Loucy (cell line): ENCODE results near the gene EHD2.
"Not testable (repeated sequence)": the region's sequence is repeated elsewhere in the genome, so short reads cannot be mapped to it uniquely, and the experiment has no call there.

Experiments
- H2AFZ ChIP-seq: fragments of 200-600 bp; sonication (generic); 2 replicates; pipeline ENCODE4 v1.6.0; 2016; ENCODE audit warnings: antibody characterized with exemption, mild to moderate bottlenecking, low read length, moderate library complexity
- H3F3A ChIP-seq: fragments of 200-600 bp; 2 replicates; pipeline ENCODE4 v1.6.0; 2016; ENCODE audit warnings: antibody characterized with exemption, low read depth, mild to moderate bottlenecking
- H3K27me3 ChIP-seq: fragments of 200-600 bp; sonication (generic); 2 replicates; pipeline ENCODE4 v1.6.1; 2014; ENCODE audit warnings: low read length, mild to moderate bottlenecking; ENCODE audit not compliant: insufficient read depth, poor library complexity, severe bottlenecking
- H3K36me3 ChIP-seq: fragments of 200-600 bp; sonication (generic); 2 replicates; pipeline ENCODE4 v1.6.1; 2016; ENCODE audit warnings: low read length; ENCODE audit not compliant: insufficient read depth
- H3K4me1 ChIP-seq: fragments of 200-600 bp; sonication (generic); 2 replicates; pipeline ENCODE4 v1.5.1; 2014; ENCODE audit warnings: low read length, mild to moderate bottlenecking; ENCODE audit not compliant: insufficient read depth, poor library complexity, severe bottlenecking
- H3K4me2 ChIP-seq: fragments of 200-600 bp; sonication (generic); 2 replicates; pipeline ENCODE4 v1.6.0; 2014; ENCODE audit warnings: antibody characterized with exemption, low read length, low read depth, mild to moderate bottlenecking; ENCODE audit not compliant: poor library complexity, severe bottlenecking
- H3K4me3 ChIP-seq: fragments of 200-600 bp; sonication (generic); 2 replicates; pipeline ENCODE4 v1.5.1; 2014; ENCODE audit warnings: low read length, mild to moderate bottlenecking, mixed read lengths; ENCODE audit not compliant: poor library complexity, severe bottlenecking
- H3K79me2 ChIP-seq: fragments of 200-600 bp; sonication (generic); 2 replicates; pipeline ENCODE4 v1.6.1; 2014; ENCODE audit warnings: low read length; ENCODE audit not compliant: insufficient read depth
- H3K9ac ChIP-seq: fragments of 200-600 bp; sonication (generic); 2 replicates; pipeline ENCODE4 v1.6.0; 2014; ENCODE audit warnings: mild to moderate bottlenecking, low read depth, low read length, moderate library complexity; ENCODE audit not compliant: poor library complexity, severe bottlenecking
- H3K9me2 ChIP-seq: fragments of 200-600 bp; sonication (generic); replicated peaks from 2 replicates; pipeline ENCODE4 v1.6.1; 2016; ENCODE audit warnings: low read depth, low read length, mixed read lengths
- H3K9me3 ChIP-seq: fragments of 200-600 bp; sonication (generic); 2 replicates; pipeline ENCODE4 v1.6.1; 2014; ENCODE audit warnings: mild to moderate bottlenecking, antibody characterized with exemption, low read length, low read depth; ENCODE audit not compliant: insufficient read depth
- H4K20me1 ChIP-seq: fragments of 200-600 bp; sonication (generic); 2 replicates; pipeline ENCODE4 v1.6.0; 2014; ENCODE audit warnings: antibody characterized with exemption, low read length, mild to moderate bottlenecking; ENCODE audit not compliant: insufficient read depth, poor library complexity, severe bottlenecking
- EZH2phosphoT487 ChIP-seq: fragments of 200-600 bp; IDR thresholded peaks from 2 replicates; pipeline ENCODE4 v1.6.1; 2018; ENCODE audit warnings: antibody characterized with exemption, mild to moderate bottlenecking, moderate library complexity, borderline replicate concordance
- TF ChIP-seq, protein P1 (sequence below): fragments of 200-600 bp; sonication (generic); conservative IDR thresholded peaks from 2 replicates; pipeline ENCODE4 v1.5.1; 2014; ENCODE audit warnings: mild to moderate bottlenecking, antibody characterized with exemption, low read length

Gene EHD2

GRCh38 chr19:47725759-47726401 is 12.7 kb downstream of the EHD2 start:
- H3K79me2 ChIP-seq, result 0 out of 2 replicates have a peak, but pooled peaks cover 3% of the 10 kb centered on the region
- no peak for TF ChIP-seq EZH2phosphoT487
- TF ChIP-seq, protein P1, sequence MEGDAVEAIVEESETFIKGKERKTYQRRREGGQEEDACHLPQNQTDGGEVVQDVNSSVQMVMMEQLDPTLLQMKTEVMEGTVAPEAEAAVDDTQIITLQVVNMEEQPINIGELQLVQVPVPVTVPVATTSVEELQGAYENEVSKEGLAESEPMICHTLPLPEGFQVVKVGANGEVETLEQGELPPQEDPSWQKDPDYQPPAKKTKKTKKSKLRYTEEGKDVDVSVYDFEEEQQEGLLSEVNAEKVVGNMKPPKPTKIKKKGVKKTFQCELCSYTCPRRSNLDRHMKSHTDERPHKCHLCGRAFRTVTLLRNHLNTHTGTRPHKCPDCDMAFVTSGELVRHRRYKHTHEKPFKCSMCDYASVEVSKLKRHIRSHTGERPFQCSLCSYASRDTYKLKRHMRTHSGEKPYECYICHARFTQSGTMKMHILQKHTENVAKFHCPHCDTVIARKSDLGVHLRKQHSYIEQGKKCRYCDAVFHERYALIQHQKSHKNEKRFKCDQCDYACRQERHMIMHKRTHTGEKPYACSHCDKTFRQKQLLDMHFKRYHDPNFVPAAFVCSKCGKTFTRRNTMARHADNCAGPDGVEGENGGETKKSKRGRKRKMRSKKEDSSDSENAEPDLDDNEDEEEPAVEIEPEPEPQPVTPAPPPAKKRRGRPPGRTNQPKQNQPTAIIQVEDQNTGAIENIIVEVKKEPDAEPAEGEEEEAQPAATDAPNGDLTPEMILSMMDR, result no peak
- no peak overlapping the region for H2AFZ ChIP-seq
- peaks cover 19% of the 10 kb centered on the region for H3K4me1 ChIP-seq
- H3K4me2 ChIP-seq, result no peak overlapping the region
- H3K4me3 ChIP-seq, result no peak overlapping the region
- H4K20me1 ChIP-seq, result no peaks in the 10 kb centered on the region
- no peaks in the 10 kb centered on the region for H3K36me3 ChIP-seq
- peaks cover 3% of the 10 kb centered on the region; the same call in 1 of the 2 replicates for H3F3A ChIP-seq
- H3K9me3 ChIP-seq, result no peaks in the 10 kb centered on the region
- no peaks in the 10 kb centered on the region for H3K9me2 ChIP-seq
- H3K27me3 ChIP-seq, result no peaks in the 10 kb centered on the region
- no peak overlapping the region for H3K9ac ChIP-seq

DNA sequence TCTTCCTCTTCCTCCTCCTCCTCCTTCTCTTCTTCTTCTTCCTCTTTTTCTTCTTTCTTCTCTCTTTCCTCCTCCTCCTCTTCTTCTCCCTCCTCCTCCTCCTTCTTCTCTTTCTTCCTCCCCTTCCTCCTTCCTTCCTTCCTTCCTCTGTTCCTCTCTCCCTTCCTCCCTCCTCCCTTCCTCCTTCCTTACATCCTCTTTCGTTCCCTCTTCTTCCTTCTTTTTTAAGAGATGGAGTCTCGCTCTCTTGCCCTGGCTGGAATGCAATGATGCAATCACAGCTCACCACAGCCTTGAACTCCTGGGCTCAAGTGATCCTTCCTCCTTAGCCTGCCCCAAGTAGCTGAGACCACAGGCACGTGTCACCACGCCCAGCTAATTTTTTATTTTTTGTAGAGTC is 13.2 kb downstream of the EHD2 start:
- peaks cover 20% of the 10 kb centered on the region for H3K4me1 ChIP-seq
- H3K4me2 ChIP-seq, result no peak overlapping the region
- peaks cover 3% of the 10 kb centered on the region; the same call in 1 of the 2 replicates for H3F3A ChIP-seq
- H3K27me3 ChIP-seq, result no peaks in the 10 kb centered on the region
- TF ChIP-seq EZH2phosphoT487, result no peak
- no peaks in the 10 kb centered on the region for H3K9me3 ChIP-seq
- no peak overlapping the region for H3K4me3 ChIP-seq
- no peaks in the 10 kb centered on the region for H3K36me3 ChIP-seq
- H4K20me1 ChIP-seq, result no peaks in the 10 kb centered on the region
- H2AFZ ChIP-seq, result no peak overlapping the region
- no peaks in the 10 kb centered on the region for H3K9me2 ChIP-seq
- no peak overlapping the region for H3K9ac ChIP-seq
- 0 out of 2 replicates have a peak, but pooled peaks cover 3% of the 10 kb centered on the region for H3K79me2 ChIP-seq

- H3K36me3 ChIP-seq, H4K20me1 ChIP-seq, H3K79me2 ChIP-seq, H3F3A ChIP-seq, H3K9me2 ChIP-seq, H3K9me3 ChIP-seq, H3K27me3 ChIP-seq, H3K4me3 ChIP-seq, H2AFZ ChIP-seq: not testable (repeated sequence)
- peak overlapping the region; percentile 88 for H3K9ac ChIP-seq
- H3K4me2 ChIP-seq, result peak overlapping the region; percentile 98
- H3K4me1 ChIP-seq, result peaks cover 20% of the 10 kb centered on the region
Observed at GRCh38 chr19:47728295-47728694, 15.1 kb downstream of the EHD2 start.

DNA sequence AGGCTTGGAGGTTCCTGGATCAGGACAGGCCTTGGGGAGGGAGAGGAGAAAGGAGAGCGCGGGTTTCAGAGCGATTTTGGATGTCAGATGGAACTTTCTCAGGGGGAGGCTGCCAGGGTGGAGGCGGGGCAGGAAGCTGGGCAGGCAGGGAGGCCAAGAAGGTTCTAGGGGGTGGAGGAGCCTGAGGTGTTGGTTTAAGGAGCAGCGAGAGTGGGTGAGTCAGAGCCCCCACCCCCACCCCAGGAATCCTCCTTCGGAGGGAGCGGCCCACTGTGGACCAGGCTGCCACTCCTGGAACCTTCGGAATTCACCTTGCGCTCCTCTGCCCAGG is 16.2 kb downstream of the EHD2 start:
- no peak for TF ChIP-seq EZH2phosphoT487
- TF ChIP-seq, protein P1, result no peak
- Histone ChIP-seq H2AFZ (peak overlapping the region; percentile 68), H3K9me3 (no peaks in the 10 kb centered on the region), H3K4me3 (peak overlapping the region; percentile 79), H3K36me3 (no peaks in the 10 kb centered on the region), H3K79me2 (0 out of 2 replicates have a peak, but pooled peaks cover 3% of the 10 kb centered on the region), H3K9ac (peak overlapping the region; percentile 88), H4K20me1 (no peaks in the 10 kb centered on the region), H3K4me2 (peak overlapping the region; percentile 98), H3K27me3 (no peaks in the 10 kb centered on the region), H3K4me1 (peaks cover 20% of the 10 kb centered on the region), H3K9me2 (no peaks in the 10 kb centered on the region), H3F3A (peaks cover 3% of the 10 kb centered on the region; the same call in 1 of the 2 replicates)
